Measurements from ENCODE around the gene TRMT11. TPM values are rescaled to one million over a fixed set of nuclear protein-coding genes. Genes with fewer than 3 reads are reported as not detected.

The TRMT11 gene
- total and polyA plus RNA-seq, 2 of the 8 experiments (the other 6 are each of a cell fraction or from before 2014, with no cell fraction given) = 19.7 to 32.4 TPM

DNA sequence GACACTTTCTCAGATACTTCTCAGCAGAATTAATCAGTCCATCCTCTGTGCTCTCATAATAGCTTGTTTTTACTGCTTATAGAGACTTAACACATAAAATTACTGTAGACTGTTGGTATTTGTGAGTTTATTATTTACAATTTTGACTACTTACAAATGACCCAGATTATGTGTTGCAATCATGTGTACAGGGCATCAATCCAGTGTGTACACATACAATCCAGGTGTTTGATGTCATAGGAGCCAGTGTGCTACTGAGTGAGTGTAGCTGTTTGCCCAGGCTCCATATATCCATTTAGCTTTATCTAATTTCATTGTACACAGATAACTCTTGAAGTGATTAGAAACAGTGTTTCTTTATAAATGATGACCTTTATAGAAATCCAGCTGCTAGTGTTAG is 31.3 kb downstream of the TRMT11 start:
- no peaks in the 10 kb centered on the region for H3K23me2 ChIP-seq (ENCODE audit: low read depth, low read length)
- no peak overlapping the region for H3K14ac ChIP-seq (ENCODE audit: insufficient read length)
- H3K4me2 ChIP-seq (ENCODE audit: insufficient read depth in 1 of 2, low read depth in 2 of 2, low read length in 2 of 2) = no peak overlapping the region
- ChIA-PET POLR2A (ENCODE audit: partially characterized antibody) (no interaction called here), CTCF (ENCODE audit: partially characterized antibody) (interaction anchor here (0.9 kb wide), 1 partner anchor 22 kb away, joined by 4 read pairs; no protein-coding TSS in a partner anchor)
- no peak overlapping the region for H3K4ac ChIP-seq (replicated peaks; ENCODE audit: insufficient read length, low read depth, low read length)
- H3K79me2 ChIP-seq (ENCODE audit: control insufficient read depth in 1 of 2, insufficient read depth in 2 of 2, low read length in 2 of 2) = no peaks in the 10 kb centered on the region
- DNase-seq (ENCODE audit: low read depth in 1 of 2, low spot score in 2 of 2) (no peak), FAIRE-seq (no peak)
- no peak overlapping the region for H2BK12ac ChIP-seq (ENCODE audit: low read depth, low read length)
- no peak overlapping the region for H2BK20ac ChIP-seq (ENCODE audit: low read length)
- no peaks in the 10 kb centered on the region for H4K20me1 ChIP-seq (replicated peaks in 1 of 2; ENCODE audit: control insufficient read depth in 1 of 2, insufficient read depth in 2 of 2, low read length in 2 of 2)
- peaks cover 2 to 73% (median 42%) of the 10 kb centered on the region in 4 experiments; a peak in 7 of 8 replicates for H3K36me3 ChIP-seq (ENCODE audit: control insufficient read depth in 2 of 4, insufficient read depth in 4 of 4, low read length in 3 of 4)
- no peak overlapping the region for H3K9ac ChIP-seq (replicated peaks in 1 of 4; ENCODE audit: extremely low read depth in 1 of 4, low read depth in 3 of 4, low read length in 3 of 4)
- no peak overlapping the region for H2AFZ ChIP-seq (ENCODE audit: low read length)
- no peak overlapping the region for H4K5ac ChIP-seq (ENCODE audit: insufficient read length, low read depth, low read length)
- no peak overlapping the region for H4K91ac ChIP-seq (replicated peaks; ENCODE audit: insufficient read length, low read length)
- H3K27ac ChIP-seq (ENCODE audit: low read depth, low read length) = no peak overlapping the region
- no peaks in the 10 kb centered on the region for H3K79me1 ChIP-seq (ENCODE audit: low read depth, low read length)
- no peak overlapping the region for H2AK5ac ChIP-seq (ENCODE audit: low read depth, low read length)
- no peaks in the 10 kb centered on the region for H3K4me1 ChIP-seq (replicated peaks in 1 of 4; ENCODE audit: control insufficient read depth in 3 of 4, insufficient read depth in 4 of 4, low read length in 3 of 4)
- H3K27me3 ChIP-seq (replicated peaks in 1 of 4; ENCODE audit: control insufficient read depth in 3 of 4, extremely low read depth in 1 of 4, insufficient read depth in 3 of 4, low read length in 3 of 4) = no peaks in the 10 kb centered on the region
- H3K56ac ChIP-seq (replicated peaks; ENCODE audit: insufficient read length, low read depth, low read length) = no peak overlapping the region
- no peak overlapping the region for H3K23ac ChIP-seq (ENCODE audit: insufficient read length)
- no peaks in the 10 kb centered on the region for H3K9me3 ChIP-seq (ENCODE audit: insufficient read depth in 2 of 2, low read depth in 1 of 2, low read length in 1 of 2)
- H2BK120ac ChIP-seq (replicated peaks; ENCODE audit: low read depth, low read length) = no peak overlapping the region
- H3K18ac ChIP-seq (ENCODE audit: extremely low read depth, low read length) = no peak overlapping the region
- no peak overlapping the region for H4K8ac ChIP-seq (ENCODE audit: extremely low read depth, insufficient read depth, low read length)
- H2BK5ac ChIP-seq (ENCODE audit: low read depth, low read length) = no peak overlapping the region
- H3K4me3 ChIP-seq (ENCODE audit: extremely low read depth in 1 of 4, insufficient read depth in 2 of 4, low read depth in 3 of 4, low read length in 4 of 4) = no peak overlapping the region
- no peak overlapping the region for H2BK15ac ChIP-seq (ENCODE audit: low read length)
- no peak for TF ChIP-seq RBBP5 (IDR thresholded peaks at IDR 0.05; ENCODE audit: borderline replicate concordance, low read depth, low read length)
- no peak for TF ChIP-seq TAF7 (optimal IDR thresholded peaks at IDR 0.05; ENCODE audit: borderline replicate concordance, low read depth, low read length)
